SK-N-SH treated with all-trans-retinoic acid at 6 μM for 48 hours (cell line): ENCODE results near the gene REEP1.

Experiments used
- ATAC-seq: fragments of 200-7000 bp; cut with Tn5 transposase; 3 replicates; pipeline ENCODE4 v1.9.1; 2020; ENCODE audit warnings: mild to moderate bottlenecking, moderate library complexity
- ARNTL ChIP-seq: fragments of 450-650 bp; formaldehyde crosslinking; IDR thresholded peaks from 2 replicates; pipeline ENCODE4 v1.5.0; 2020; ENCODE audit warnings: low read depth, mild to moderate bottlenecking, moderate library complexity, borderline replicate concordance
- BACH2 ChIP-seq: fragments of 250-450 bp; sonication (Bioruptor Pico); IDR thresholded peaks from 2 replicates; pipeline ENCODE4 v1.9.0; 2021; ENCODE audit warnings: mild to moderate bottlenecking, borderline replicate concordance
- CSDC2 ChIP-seq: fragments of 250-450 bp; sonication (Bioruptor Pico); IDR thresholded peaks from 2 replicates; pipeline ENCODE4 v1.5.0; 2020; ENCODE audit warnings: mild to moderate bottlenecking, moderate library complexity
- ESRRG ChIP-seq: fragments of 250-450 bp; sonication (Bioruptor Pico); IDR thresholded peaks from 2 replicates; pipeline ENCODE4 v1.6.1; 2021; ENCODE audit warnings: mild to moderate bottlenecking
- ISL1 ChIP-seq: fragments of 250-450 bp; sonication (Bioruptor Pico); IDR thresholded peaks from 2 replicates; pipeline ENCODE4 v2.1.2; 2022; ENCODE audit warnings: mild to moderate bottlenecking, moderate library complexity
- OSR1 ChIP-seq: fragments of 250-450 bp; sonication (Bioruptor Pico); IDR thresholded peaks from 2 replicates; pipeline ENCODE4 v1.8.0; 2022; ENCODE audit warnings: moderate library complexity, mild to moderate bottlenecking, inconsistent platforms
- PPARA ChIP-seq: fragments of 250-450 bp; sonication (Bioruptor Pico); IDR thresholded peaks from 2 replicates; pipeline ENCODE4 v1.5.0; 2020; ENCODE audit warnings: mild to moderate bottlenecking, borderline replicate concordance
- RARB ChIP-seq: fragments of 250-450 bp; sonication (Bioruptor Pico); IDR thresholded peaks from 2 replicates; pipeline ENCODE4 v1.8.0; 2021; ENCODE audit warnings: mild to moderate bottlenecking, moderate library complexity
- TCF4 ChIP-seq: fragments of 250-450 bp; sonication (Bioruptor Pico); IDR thresholded peaks from 2 replicates; pipeline ENCODE4 v1.8.0; 2021; ENCODE audit warnings: mild to moderate bottlenecking, moderate library complexity, borderline replicate concordance
- ZC3H10 ChIP-seq: fragments of 250-450 bp; sonication (Bioruptor Pico); IDR thresholded peaks from 2 replicates; pipeline ENCODE4 v1.5.1; 2021; ENCODE audit warnings: mild to moderate bottlenecking, moderate library complexity
- ZFP3 ChIP-seq: fragments of 250-450 bp; sonication (Bioruptor Pico); IDR thresholded peaks from 2 replicates; pipeline ENCODE4 v1.5.0; 2020; ENCODE audit warnings: mild to moderate bottlenecking, moderate library complexity
- ZFP30 ChIP-seq: fragments of 450-650 bp; formaldehyde crosslinking; IDR thresholded peaks from 2 replicates; pipeline ENCODE4 v1.5.0; 2022; ENCODE audit warnings: mild to moderate bottlenecking, moderate library complexity
- ZNF70 ChIP-seq: fragments of 450-650 bp; formaldehyde crosslinking; IDR thresholded peaks from 2 replicates; pipeline ENCODE4 v1.5.0; 2020; ENCODE audit warnings: mild to moderate bottlenecking, moderate library complexity
- TF ChIP-seq, protein P1 (sequence below): fragments of 250-450 bp; sonication (Bioruptor Pico); IDR thresholded peaks from 2 replicates; pipeline ENCODE4 v1.5.0; 2020; ENCODE audit warnings: mild to moderate bottlenecking, moderate library complexity
- TF ChIP-seq, protein P2 (sequence below): fragments of 250-450 bp; sonication (Bioruptor Pico); IDR thresholded peaks from 2 replicates; pipeline ENCODE4 v1.8.0; 2021; ENCODE audit warnings: low read depth, mild to moderate bottlenecking, moderate library complexity, borderline replicate concordance
- TF ChIP-seq, protein P3 (sequence below): fragments of 250-450 bp; sonication (Bioruptor Pico); IDR thresholded peaks from 2 replicates; pipeline ENCODE4 v1.5.1; 2020; ENCODE audit warnings: low read depth, mild to moderate bottlenecking, moderate library complexity
- TF ChIP-seq, protein P4 (sequence below): fragments of 250-450 bp; sonication (Bioruptor Pico); IDR thresholded peaks from 2 replicates; pipeline ENCODE4 v1.5.1; 2021; ENCODE audit warnings: mild to moderate bottlenecking, moderate library complexity
- TF ChIP-seq, protein P5 (sequence below): fragments of 250-450 bp; sonication (Bioruptor Pico); IDR thresholded peaks from 2 replicates; pipeline ENCODE4 v1.8.0; 2020; ENCODE audit warnings: mild to moderate bottlenecking, moderate library complexity, borderline replicate concordance

The REEP1 gene

DNA sequence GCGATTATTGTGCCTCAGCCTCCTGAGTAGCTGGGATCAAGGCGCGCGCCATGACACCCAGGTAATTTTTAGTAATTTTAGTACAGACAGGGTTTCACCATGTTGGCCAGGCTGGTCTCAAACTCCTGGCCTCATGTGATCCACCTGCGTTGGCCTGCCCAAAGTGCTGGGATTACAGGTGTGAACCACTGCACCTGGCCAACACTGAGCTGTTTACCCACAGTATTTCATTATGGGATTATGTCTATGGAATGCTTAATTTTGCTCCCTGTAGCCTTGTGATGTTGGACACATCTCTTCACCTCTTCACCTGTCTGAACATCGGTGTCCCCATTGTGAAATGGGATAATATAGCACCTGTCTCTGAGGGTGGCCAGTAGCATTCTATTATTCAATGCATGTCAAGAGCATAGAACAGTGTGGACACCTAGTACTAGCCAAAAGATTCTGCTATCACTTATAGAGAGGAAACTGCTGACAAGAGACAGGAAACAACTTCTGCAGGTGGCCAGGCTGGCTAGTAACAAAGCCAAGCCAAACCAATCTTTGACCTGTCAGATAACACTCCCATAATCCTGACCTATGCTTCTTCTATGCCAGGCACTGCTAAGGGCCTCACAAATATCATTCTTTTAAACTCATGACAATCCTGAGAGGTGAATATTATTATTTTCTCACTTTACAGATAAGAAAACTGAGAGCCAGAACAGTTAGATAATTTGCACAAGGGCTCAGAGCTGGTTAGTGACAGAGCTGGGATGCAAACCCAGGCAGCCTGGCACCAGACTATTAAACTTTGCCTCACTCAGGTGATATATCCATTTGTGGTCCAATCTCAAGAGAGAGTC is 29.4 kb upstream of the REEP1 start:
- ATAC-seq, result no peak
- TF ChIP-seq TCF4 (no peak), RARB (CRISPR knock-in tag) (no peak), CSDC2 (CRISPR knock-in tag) (no peak), ESRRG (CRISPR knock-in tag) (no peak), ZFP3 (CRISPR knock-in tag) (no peak), ZFP30 (CRISPR knock-in tag) (no peak), BACH2 (CRISPR knock-in tag) (no peak), OSR1 (CRISPR knock-in tag) (no peak)
- TF ChIP-seq, protein P1, sequence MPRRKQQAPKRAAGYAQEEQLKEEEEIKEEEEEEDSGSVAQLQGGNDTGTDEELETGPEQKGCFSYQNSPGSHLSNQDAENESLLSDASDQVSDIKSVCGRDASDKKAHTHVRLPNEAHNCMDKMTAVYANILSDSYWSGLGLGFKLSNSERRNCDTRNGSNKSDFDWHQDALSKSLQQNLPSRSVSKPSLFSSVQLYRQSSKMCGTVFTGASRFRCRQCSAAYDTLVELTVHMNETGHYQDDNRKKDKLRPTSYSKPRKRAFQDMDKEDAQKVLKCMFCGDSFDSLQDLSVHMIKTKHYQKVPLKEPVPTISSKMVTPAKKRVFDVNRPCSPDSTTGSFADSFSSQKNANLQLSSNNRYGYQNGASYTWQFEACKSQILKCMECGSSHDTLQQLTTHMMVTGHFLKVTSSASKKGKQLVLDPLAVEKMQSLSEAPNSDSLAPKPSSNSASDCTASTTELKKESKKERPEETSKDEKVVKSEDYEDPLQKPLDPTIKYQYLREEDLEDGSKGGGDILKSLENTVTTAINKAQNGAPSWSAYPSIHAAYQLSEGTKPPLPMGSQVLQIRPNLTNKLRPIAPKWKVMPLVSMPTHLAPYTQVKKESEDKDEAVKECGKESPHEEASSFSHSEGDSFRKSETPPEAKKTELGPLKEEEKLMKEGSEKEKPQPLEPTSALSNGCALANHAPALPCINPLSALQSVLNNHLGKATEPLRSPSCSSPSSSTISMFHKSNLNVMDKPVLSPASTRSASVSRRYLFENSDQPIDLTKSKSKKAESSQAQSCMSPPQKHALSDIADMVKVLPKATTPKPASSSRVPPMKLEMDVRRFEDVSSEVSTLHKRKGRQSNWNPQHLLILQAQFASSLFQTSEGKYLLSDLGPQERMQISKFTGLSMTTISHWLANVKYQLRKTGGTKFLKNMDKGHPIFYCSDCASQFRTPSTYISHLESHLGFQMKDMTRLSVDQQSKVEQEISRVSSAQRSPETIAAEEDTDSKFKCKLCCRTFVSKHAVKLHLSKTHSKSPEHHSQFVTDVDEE, result no peak

DNA sequence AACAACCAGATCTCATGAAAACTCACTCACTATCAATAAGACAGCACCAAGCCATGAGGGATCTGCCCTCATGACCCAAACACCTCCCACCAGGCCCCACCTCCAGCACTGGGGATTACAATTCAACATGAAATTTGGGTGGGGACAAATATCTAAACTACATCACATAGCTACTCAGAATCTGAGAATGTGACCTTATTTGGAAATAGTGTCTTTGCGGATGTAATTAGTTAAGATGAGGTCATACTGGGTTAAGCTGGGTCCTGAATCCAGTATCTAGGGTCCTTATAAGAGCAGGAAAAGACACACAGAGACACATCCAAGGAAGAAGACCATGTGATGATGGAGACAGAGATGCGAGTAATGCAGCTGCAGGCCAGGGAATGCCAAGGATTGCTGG is 27.5 kb upstream of the REEP1 start:
- TF ChIP-seq ZNF70 (CRISPR knock-in tag) (no peak), ZC3H10 (CRISPR knock-in tag) (no peak), ESRRG (CRISPR knock-in tag) (no peak), CSDC2 (CRISPR knock-in tag) (no peak), RARB (CRISPR knock-in tag) (no peak), ISL1 (CRISPR knock-in tag) (no peak)
- TF ChIP-seq, protein P1, result no peak
- TF ChIP-seq, protein P2, sequence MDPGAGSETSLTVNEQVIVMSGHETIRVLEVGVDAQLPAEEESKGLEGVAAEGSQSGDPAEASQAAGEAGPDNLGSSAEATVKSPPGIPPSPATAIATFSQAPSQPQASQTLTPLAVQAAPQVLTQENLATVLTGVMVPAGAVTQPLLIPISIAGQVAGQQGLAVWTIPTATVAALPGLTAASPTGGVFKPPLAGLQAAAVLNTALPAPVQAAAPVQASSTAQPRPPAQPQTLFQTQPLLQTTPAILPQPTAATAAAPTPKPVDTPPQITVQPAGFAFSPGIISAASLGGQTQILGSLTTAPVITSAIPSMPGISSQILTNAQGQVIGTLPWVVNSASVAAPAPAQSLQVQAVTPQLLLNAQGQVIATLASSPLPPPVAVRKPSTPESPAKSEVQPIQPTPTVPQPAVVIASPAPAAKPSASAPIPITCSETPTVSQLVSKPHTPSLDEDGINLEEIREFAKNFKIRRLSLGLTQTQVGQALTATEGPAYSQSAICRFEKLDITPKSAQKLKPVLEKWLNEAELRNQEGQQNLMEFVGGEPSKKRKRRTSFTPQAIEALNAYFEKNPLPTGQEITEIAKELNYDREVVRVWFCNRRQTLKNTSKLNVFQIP (CRISPR knock-in tag), result no peak
- TF ChIP-seq, protein P3, sequence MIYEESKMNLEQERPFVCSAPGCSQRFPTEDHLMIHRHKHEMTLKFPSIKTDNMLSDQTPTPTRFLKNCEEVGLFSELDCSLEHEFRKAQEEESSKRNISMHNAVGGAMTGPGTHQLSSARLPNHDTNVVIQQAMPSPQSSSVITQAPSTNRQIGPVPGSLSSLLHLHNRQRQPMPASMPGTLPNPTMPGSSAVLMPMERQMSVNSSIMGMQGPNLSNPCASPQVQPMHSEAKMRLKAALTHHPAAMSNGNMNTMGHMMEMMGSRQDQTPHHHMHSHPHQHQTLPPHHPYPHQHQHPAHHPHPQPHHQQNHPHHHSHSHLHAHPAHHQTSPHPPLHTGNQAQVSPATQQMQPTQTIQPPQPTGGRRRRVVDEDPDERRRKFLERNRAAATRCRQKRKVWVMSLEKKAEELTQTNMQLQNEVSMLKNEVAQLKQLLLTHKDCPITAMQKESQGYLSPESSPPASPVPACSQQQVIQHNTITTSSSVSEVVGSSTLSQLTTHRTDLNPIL (CRISPR knock-in tag), result no peak
- TF ChIP-seq, protein P4, sequence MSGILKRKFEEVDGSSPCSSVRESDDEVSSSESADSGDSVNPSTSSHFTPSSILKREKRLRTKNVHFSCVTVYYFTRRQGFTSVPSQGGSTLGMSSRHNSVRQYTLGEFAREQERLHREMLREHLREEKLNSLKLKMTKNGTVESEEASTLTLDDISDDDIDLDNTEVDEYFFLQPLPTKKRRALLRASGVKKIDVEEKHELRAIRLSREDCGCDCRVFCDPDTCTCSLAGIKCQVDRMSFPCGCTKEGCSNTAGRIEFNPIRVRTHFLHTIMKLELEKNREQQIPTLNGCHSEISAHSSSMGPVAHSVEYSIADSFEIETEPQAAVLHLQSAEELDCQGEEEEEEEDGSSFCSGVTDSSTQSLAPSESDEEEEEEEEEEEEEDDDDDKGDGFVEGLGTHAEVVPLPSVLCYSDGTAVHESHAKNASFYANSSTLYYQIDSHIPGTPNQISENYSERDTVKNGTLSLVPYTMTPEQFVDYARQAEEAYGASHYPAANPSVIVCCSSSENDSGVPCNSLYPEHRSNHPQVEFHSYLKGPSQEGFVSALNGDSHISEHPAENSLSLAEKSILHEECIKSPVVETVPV (CRISPR knock-in tag), result no peak
- TF ChIP-seq, protein P5, sequence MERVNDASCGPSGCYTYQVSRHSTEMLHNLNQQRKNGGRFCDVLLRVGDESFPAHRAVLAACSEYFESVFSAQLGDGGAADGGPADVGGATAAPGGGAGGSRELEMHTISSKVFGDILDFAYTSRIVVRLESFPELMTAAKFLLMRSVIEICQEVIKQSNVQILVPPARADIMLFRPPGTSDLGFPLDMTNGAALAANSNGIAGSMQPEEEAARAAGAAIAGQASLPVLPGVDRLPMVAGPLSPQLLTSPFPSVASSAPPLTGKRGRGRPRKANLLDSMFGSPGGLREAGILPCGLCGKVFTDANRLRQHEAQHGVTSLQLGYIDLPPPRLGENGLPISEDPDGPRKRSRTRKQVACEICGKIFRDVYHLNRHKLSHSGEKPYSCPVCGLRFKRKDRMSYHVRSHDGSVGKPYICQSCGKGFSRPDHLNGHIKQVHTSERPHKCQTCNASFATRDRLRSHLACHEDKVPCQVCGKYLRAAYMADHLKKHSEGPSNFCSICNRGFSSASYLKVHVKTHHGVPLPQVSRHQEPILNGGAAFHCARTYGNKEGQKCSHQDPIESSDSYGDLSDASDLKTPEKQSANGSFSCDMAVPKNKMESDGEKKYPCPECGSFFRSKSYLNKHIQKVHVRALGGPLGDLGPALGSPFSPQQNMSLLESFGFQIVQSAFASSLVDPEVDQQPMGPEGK (CRISPR knock-in tag), result no peak
- ATAC-seq, result no peak

DNA sequence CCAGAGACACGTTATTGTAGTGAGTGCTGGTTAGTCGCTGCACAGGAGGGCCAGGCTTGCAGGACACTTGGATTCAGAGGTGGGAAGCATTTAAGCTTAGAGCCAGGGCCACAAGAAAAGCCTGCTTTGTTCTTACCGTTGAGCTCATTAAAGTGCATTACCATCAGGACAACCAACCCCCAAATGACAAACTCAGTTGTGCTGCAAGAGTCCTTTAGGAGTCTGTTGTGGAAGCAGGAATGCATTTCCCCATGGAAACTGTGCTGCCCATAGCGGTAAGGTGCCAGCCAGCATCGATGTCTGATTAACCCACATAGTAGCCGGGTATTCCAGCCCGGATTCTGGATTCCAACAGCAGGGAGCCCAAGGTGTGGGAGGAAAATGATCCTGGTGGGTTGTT is 23.4 kb upstream of the REEP1 start:
- ATAC-seq, result no peak
- TF ChIP-seq, protein P1, result no peak
- no peak for TF ChIP-seq CSDC2 (CRISPR knock-in tag)
- TF ChIP-seq TCF4, result no peak
- TF ChIP-seq BACH2 (CRISPR knock-in tag), result no peak
- TF ChIP-seq ZFP30 (CRISPR knock-in tag), result no peak
- no peak for TF ChIP-seq ARNTL
- TF ChIP-seq ISL1 (CRISPR knock-in tag), result no peak
- TF ChIP-seq ESRRG (CRISPR knock-in tag), result no peak
- TF ChIP-seq PPARA (CRISPR knock-in tag), result no peak
- no peak for TF ChIP-seq RARB (CRISPR knock-in tag)
- TF ChIP-seq, protein P3 (CRISPR knock-in tag), result no peak
- no peak for TF ChIP-seq OSR1 (CRISPR knock-in tag)
- no peak for TF ChIP-seq ZFP3 (CRISPR knock-in tag)
